Breast epithelium (tissue), 4 donors: ENCODE results near the gene GPR39. TPM values are rescaled to one million over a fixed set of nuclear protein-coding genes. Genes with fewer than 3 reads are reported as not detected.

Source experiments
- DNase-seq, 2 donors: peaks; one replicate each; pipeline ENCODE4 v3.0.0-alpha.2; 2019; ENCODE audit warnings: low spot score in 2 of 2
- H3K27ac ChIP-seq, 2 donors: fragments of 200-600 bp; sonication (generic) in 1 of 2; one replicate each; pipeline ENCODE4 v1.5.1; 2016 to 2019; ENCODE audit warnings: mild to moderate bottlenecking in 1 of 2
- H3K27me3 ChIP-seq, 2 donors: fragments of 200-600 bp; sonication (generic) in 1 of 2; one replicate each; pipeline versions ENCODE4 v1.5.1 to v1.6.0; 2017 to 2019; ENCODE audit warnings: control low read depth in 1 of 2, mild to moderate bottlenecking in 1 of 2
- H3K36me3 ChIP-seq: fragments of 200-600 bp; one replicate; pipeline ENCODE4 v1.5.1; 2019
- H3K4me1 ChIP-seq, 2 donors: fragments of 200-600 bp; sonication (generic); one replicate each; pipeline ENCODE4 v1.5.1; 2016 to 2019; ENCODE audit warnings: control low read depth in 1 of 2
- H3K4me3 ChIP-seq, 3 donors: fragments of 200-600 bp; sonication (generic); 1 replicate in 2 of 3; 2 replicates in 1 of 3; pipeline ENCODE4 v1.5.1; 2016 to 2019; ENCODE audit warnings: mild to moderate bottlenecking in 3 of 3, moderate library complexity in 2 of 3
- H3K9me3 ChIP-seq, 2 donors: fragments of 200-600 bp; sonication (generic) in 1 of 2; one replicate each; pipeline ENCODE4 v1.5.1; 2016 to 2019; ENCODE audit warnings: control low read depth in 1 of 2
- POLR2A ChIP-seq: fragments of 450-650 bp; IDR thresholded peaks from one replicate; pipeline ENCODE4 v1.6.1; 2016; ENCODE audit warnings: antibody characterized with exemption, mild to moderate bottlenecking, moderate library complexity
- POLR2AphosphoS5 ChIP-seq, 3 donors: sonication (generic); formaldehyde crosslinking; IDR thresholded peaks; one replicate each; pipeline ENCODE4 v1.6.1; 2017; ENCODE audit warnings: antibody characterized with exemption in 3 of 3
- intact Hi-C: fragments of 100-400 bp; cut with DNase I; formaldehyde crosslinking; loops from one replicate; pipeline ENCODE4 v1.15.1; 2023; ENCODE audit warnings: low total_unique reads
- total RNA-seq, 3 donors: library from RNA; depleted of rRNA; stranded (reverse); fragments of >200 nt; gene quantifications; one replicate each; pipeline ENCODE4 v1.1.0, GENCODE V29; 2016
- TF ChIP-seq, protein P1 (sequence below), 3 donors: fragments of 450-650 bp; IDR thresholded peaks; one replicate each; pipeline ENCODE4 v1.5.1; 2016 to 2017; ENCODE audit warnings: antibody characterized with exemption in 3 of 3, mild to moderate bottlenecking in 3 of 3, moderate library complexity in 3 of 3

The GPR39 gene
- total RNA-seq, 3 donors from 2014 or later, result 0.16 to 10.4 (median 8.2) TPM

GRCh38 chr2:132605236-132606180 lies 188.9 kb downstream of the GPR39 start:
- DNase-seq, result no peak
- intact Hi-C loops, result no loop called here
- no peak overlapping the region for H3K4me3 ChIP-seq

DNA sequence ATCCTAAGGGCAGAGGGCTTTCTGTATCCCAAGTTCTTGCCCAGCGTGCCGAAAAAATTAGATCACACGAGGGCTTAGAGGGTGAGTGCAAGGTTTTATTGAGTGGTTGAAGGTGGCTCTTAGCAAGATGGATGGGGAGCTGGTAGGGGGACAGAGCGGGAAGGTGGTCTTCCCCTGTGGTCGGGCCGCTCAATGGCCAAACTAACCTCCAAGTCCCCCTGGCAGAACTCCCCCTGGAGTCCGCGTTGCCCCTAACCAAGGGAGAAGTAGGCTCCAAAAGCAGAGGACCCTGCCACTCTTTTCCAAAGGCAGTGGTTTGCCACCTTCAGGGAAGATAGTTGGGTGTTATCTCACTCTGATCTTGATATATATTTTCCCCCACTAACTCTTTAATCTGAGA lies 190.0 kb downstream of the GPR39 start:
- Histone ChIP-seq H3K9me3 (no peaks in the 10 kb centered on the region), H3K4me1 (no peaks in the 10 kb centered on the region), H3K4me3 (no peak overlapping the region), H3K27me3 (no peaks in the 10 kb centered on the region), H3K27ac (no peak overlapping the region), H3K36me3 (no peaks in the 10 kb centered on the region)
- TF ChIP-seq POLR2A (no peak), POLR2AphosphoS5 (IDR thresholded peaks at IDR 0.05) (no peak)
- TF ChIP-seq, protein P1, sequence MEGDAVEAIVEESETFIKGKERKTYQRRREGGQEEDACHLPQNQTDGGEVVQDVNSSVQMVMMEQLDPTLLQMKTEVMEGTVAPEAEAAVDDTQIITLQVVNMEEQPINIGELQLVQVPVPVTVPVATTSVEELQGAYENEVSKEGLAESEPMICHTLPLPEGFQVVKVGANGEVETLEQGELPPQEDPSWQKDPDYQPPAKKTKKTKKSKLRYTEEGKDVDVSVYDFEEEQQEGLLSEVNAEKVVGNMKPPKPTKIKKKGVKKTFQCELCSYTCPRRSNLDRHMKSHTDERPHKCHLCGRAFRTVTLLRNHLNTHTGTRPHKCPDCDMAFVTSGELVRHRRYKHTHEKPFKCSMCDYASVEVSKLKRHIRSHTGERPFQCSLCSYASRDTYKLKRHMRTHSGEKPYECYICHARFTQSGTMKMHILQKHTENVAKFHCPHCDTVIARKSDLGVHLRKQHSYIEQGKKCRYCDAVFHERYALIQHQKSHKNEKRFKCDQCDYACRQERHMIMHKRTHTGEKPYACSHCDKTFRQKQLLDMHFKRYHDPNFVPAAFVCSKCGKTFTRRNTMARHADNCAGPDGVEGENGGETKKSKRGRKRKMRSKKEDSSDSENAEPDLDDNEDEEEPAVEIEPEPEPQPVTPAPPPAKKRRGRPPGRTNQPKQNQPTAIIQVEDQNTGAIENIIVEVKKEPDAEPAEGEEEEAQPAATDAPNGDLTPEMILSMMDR (IDR thresholded peaks at IDR 0.05), result no peak
- intact Hi-C loops, result no loop called here
- DNase-seq, result no peak

More at GRCh38 chr2:132605236-132606180, 188.9 kb downstream of the GPR39 start:
- Histone ChIP-seq H3K4me1 (no peaks in the 10 kb centered on the region), H3K27ac (no peak overlapping the region), H3K27me3 (no peaks in the 10 kb centered on the region), H3K9me3 (no peaks in the 10 kb centered on the region), H3K36me3 (no peaks in the 10 kb centered on the region)
- no peak for TF ChIP-seq POLR2AphosphoS5 (IDR thresholded peaks at IDR 0.05)
- TF ChIP-seq, protein P1 (IDR thresholded peaks at IDR 0.05), result no peak
- TF ChIP-seq POLR2A, result no peak

GRCh38 chr2:132607426-132608090 lies 191.0 kb downstream of the GPR39 start:
- Histone ChIP-seq H3K4me3 (no peak overlapping the region), H3K36me3 (no peaks in the 10 kb centered on the region), H3K27me3 (no peaks in the 10 kb centered on the region), H3K9me3 (no peaks in the 10 kb centered on the region), H3K4me1 (no peaks in the 10 kb centered on the region), H3K27ac (no peak overlapping the region)
- no peak for DNase-seq
- intact Hi-C loops, result no loop called here
- TF ChIP-seq POLR2A, result no peak
- TF ChIP-seq, protein P1 (IDR thresholded peaks at IDR 0.05), result no peak
- no peak for TF ChIP-seq POLR2AphosphoS5 (IDR thresholded peaks at IDR 0.05)

DNA sequence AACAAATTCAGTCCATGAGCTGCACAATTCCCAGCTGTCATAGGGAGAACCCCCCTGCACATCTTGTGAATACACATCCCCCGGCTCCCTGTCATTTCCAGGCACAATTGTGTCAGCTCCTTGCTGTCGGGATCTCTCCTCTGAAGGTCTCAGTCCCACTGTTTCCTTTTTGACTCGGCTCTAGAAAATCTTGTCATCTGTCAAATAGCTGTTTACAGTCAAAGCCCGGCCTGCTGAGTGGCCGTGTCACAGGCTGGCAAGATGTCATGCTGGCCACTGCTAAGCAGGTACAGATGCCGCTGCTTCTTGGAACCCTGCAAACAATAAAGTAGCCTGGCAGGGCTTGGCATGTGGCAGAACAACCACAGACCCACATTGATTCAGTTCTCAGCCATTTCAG lies 191.7 kb downstream of the GPR39 start:
- Histone ChIP-seq H3K36me3 (no peaks in the 10 kb centered on the region), H3K4me3 (no peak overlapping the region), H3K9me3 (no peaks in the 10 kb centered on the region), H3K27ac (no peak overlapping the region), H3K4me1 (no peaks in the 10 kb centered on the region), H3K27me3 (no peaks in the 10 kb centered on the region)
- no peak for DNase-seq
- no peak for TF ChIP-seq POLR2A
- TF ChIP-seq, protein P1 (IDR thresholded peaks at IDR 0.05), result no peak
- TF ChIP-seq POLR2AphosphoS5 (IDR thresholded peaks at IDR 0.05), result no peak
- intact Hi-C loops, result no loop called here
